Measurements from ENCODE around the gene NTM.

Gene NTM

DNA sequence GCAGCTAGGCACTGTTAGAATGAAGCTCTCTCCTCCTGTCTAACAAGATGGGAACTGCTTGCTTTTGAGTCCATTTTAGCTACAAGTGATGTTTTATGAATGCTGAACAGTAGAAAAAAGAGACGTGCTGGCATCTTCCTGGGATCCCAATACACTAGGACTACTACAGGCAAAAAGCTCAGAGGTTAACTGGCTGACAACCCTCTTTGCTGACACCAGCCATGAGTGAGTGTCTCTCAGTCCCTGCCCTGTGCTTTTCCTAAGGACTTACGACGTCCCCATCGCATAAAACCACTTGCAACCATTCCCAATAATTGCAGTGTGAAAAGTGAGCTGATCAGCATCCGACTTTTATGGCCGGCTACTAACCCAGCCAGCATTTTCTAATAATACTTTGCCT is 213.5 kb downstream of the NTM start:
- Histone ChIP-seq H3K36me3 (replicated peaks in 1 of 2; ENCODE audit: control insufficient read depth in 2 of 2, insufficient read depth in 2 of 2, low read length in 2 of 2) (no peaks in the 10 kb centered on the region), H4K8ac (ENCODE audit: low read depth, low read length) (no peak overlapping the region), H4K91ac (ENCODE audit: low read depth, low read length, poor library complexity) (no peak overlapping the region), H2AFZ (ENCODE audit: low read length) (no peak overlapping the region), H2BK120ac (ENCODE audit: low read depth, low read length) (no peak overlapping the region), H3K4ac (ENCODE audit: low read length) (no peak overlapping the region), H3K9me3 (replicated peaks in 1 of 2; ENCODE audit: control insufficient read depth in 2 of 2, insufficient read depth in 1 of 2, low read depth in 1 of 2, low read length in 2 of 2) (no peaks in the 10 kb centered on the region), H2BK15ac (ENCODE audit: low read length) (no peak overlapping the region), H3K4me2 (ENCODE audit: insufficient read depth, low read length, poor library complexity, severe bottlenecking) (no peak overlapping the region), H3K18ac (ENCODE audit: low read length) (no peak overlapping the region), H3K79me1 (ENCODE audit: low read depth, low read length) (no peaks in the 10 kb centered on the region), H3K23ac (ENCODE audit: low read depth, low read length, poor library complexity) (no peak overlapping the region), H3K9ac (ENCODE audit: low read depth, low read length, poor library complexity) (no peak overlapping the region), H2AK5ac (ENCODE audit: low read depth, low read length) (no peak overlapping the region), H3K27ac (replicated peaks; ENCODE audit: low read length) (no peak overlapping the region), H3K4me3 (ENCODE audit: low read length in 2 of 2) (no peak overlapping the region), H2BK12ac (ENCODE audit: low read length) (no peak overlapping the region), H3K4me1 (ENCODE audit: control insufficient read depth in 2 of 2, insufficient read depth in 1 of 2, low read depth in 1 of 2, low read length in 2 of 2) (peaks cover 0 to 2% of the 10 kb centered on the region in 2 donors), H3K27me3 (ENCODE audit: control insufficient read depth in 3 of 3, insufficient read depth in 3 of 3, low read depth in 1 of 3, low read length in 3 of 3) (no peaks in the 10 kb centered on the region), H3K14ac (ENCODE audit: low read length) (no peak overlapping the region), H2BK5ac (ENCODE audit: low read length) (no peak overlapping the region)
- no CpG with 5 or more reads among the region's 6 CpGs for WGBS, 2 donors (ENCODE audit: extremely low coverage in 2 of 2, insufficient read length in 2 of 2, insufficient replicate concordance in 1 of 2)
- no peak for DNase-seq (ENCODE audit: low spot score)

DNA sequence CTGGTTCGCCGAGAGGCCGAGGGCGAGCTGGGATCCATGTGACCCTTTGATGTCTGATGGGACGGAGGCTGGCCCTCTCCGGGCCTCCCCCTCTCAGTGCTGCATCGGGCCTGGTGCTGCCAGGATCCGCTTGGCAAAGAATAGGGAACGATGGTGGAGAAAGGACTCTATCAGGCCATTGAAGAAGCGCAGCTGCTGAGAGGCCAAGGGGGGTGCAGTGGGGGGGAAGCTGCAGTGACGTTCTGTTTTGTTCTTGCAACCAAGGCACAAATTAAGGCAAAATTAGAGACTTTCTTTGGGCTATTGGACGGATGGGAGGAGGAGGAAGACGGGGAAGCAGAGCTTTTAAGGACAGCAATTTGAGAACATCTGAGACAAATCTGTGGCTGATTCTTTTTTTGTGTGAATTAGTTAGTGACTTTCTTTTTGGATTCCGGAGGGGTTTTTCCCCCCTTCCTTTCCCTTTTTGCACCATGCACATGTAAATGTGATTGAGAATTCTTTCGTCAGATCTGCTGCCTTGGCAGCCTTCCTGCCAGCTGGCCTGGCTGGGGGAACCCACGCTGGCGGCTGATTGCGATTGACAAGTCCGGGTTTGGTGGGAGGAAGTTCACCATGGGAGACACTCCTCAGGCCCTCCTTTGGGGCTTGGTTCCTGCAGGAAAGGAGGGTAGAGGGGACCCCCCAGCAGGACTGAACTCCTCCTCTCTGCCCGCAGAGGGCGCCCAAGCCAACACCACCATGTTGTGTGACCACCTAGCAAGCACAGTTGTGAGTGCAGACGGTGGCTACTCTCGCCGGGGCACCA is 214.6 kb downstream of the NTM start:
- Histone ChIP-seq H3K4me1 (ENCODE audit: control insufficient read depth in 2 of 2, insufficient read depth in 1 of 2, low read depth in 1 of 2, low read length in 2 of 2) (peaks cover 0 to 2% of the 10 kb centered on the region in 2 donors), H3K23ac (ENCODE audit: low read depth, low read length, poor library complexity) (no peak overlapping the region), H2BK15ac (ENCODE audit: low read length) (no peak overlapping the region), H3K27me3 (ENCODE audit: control insufficient read depth in 3 of 3, insufficient read depth in 3 of 3, low read depth in 1 of 3, low read length in 3 of 3) (no peaks in the 10 kb centered on the region), H3K14ac (ENCODE audit: low read length) (no peak overlapping the region), H3K4ac (ENCODE audit: low read length) (no peak overlapping the region), H3K36me3 (replicated peaks in 1 of 2; ENCODE audit: control insufficient read depth in 2 of 2, insufficient read depth in 2 of 2, low read length in 2 of 2) (no peaks in the 10 kb centered on the region), H4K91ac (ENCODE audit: low read depth, low read length, poor library complexity) (no peak overlapping the region), H3K9ac (ENCODE audit: low read depth, low read length, poor library complexity) (no peak overlapping the region), H3K9me3 (replicated peaks in 1 of 2; ENCODE audit: control insufficient read depth in 2 of 2, insufficient read depth in 1 of 2, low read depth in 1 of 2, low read length in 2 of 2) (no peaks in the 10 kb centered on the region), H2BK12ac (ENCODE audit: low read length) (no peak overlapping the region), H3K18ac (ENCODE audit: low read length) (no peak overlapping the region), H3K4me3 (ENCODE audit: low read length in 2 of 2) (no peak overlapping the region), H3K27ac (replicated peaks; ENCODE audit: low read length) (no peak overlapping the region), H3K4me2 (ENCODE audit: insufficient read depth, low read length, poor library complexity, severe bottlenecking) (no peak overlapping the region), H2AFZ (ENCODE audit: low read length) (no peak overlapping the region), H2BK120ac (ENCODE audit: low read depth, low read length) (no peak overlapping the region), H3K79me1 (ENCODE audit: low read depth, low read length) (no peaks in the 10 kb centered on the region), H2AK5ac (ENCODE audit: low read depth, low read length) (no peak overlapping the region), H4K8ac (ENCODE audit: low read depth, low read length) (no peak overlapping the region), H2BK5ac (ENCODE audit: low read length) (no peak overlapping the region)
- no peak for DNase-seq (ENCODE audit: low spot score)
- WGBS, 2 donors (ENCODE audit: extremely low coverage in 2 of 2, insufficient read length in 2 of 2, insufficient replicate concordance in 1 of 2) = no CpG with 5 or more reads among the region's 24 CpGs

DNA sequence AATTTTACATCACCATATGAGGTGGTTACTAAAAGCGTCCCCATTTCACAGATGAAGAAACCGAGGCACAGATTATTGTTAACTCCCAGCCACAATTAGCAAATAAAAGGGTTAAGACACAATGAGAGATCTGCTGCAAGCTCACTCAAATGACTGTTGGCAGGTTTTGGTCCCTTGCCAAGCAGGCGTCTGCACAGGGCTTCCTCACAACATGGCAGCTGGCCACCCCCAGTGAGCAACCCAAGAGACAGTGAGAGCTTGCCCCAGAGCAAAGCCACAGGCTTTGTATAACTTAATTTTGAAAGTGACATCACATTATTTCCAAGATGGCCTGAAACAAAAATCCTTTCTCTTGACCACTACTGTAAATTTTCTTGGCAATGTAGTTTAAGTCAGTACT is 217.6 kb downstream of the NTM start:
- H3K27ac ChIP-seq (replicated peaks; ENCODE audit: low read length) = no peak overlapping the region
- peaks cover 0 to 15% of the 10 kb centered on the region in 2 donors for H3K4me1 ChIP-seq (ENCODE audit: control insufficient read depth in 2 of 2, insufficient read depth in 1 of 2, low read depth in 1 of 2, low read length in 2 of 2)
- no peak overlapping the region for H2AK5ac ChIP-seq (ENCODE audit: low read depth, low read length)
- no peaks in the 10 kb centered on the region for H3K27me3 ChIP-seq (ENCODE audit: control insufficient read depth in 3 of 3, insufficient read depth in 3 of 3, low read depth in 1 of 3, low read length in 3 of 3)
- no CpG with 5 or more reads among the region's 3 CpGs for WGBS, 2 donors (ENCODE audit: extremely low coverage in 2 of 2, insufficient read length in 2 of 2, insufficient replicate concordance in 1 of 2)
- H4K8ac ChIP-seq (ENCODE audit: low read depth, low read length) = no peak overlapping the region
- no peak overlapping the region for H3K4ac ChIP-seq (ENCODE audit: low read length)
- no peak overlapping the region for H2BK120ac ChIP-seq (ENCODE audit: low read depth, low read length)
- H3K9me3 ChIP-seq (replicated peaks in 1 of 2; ENCODE audit: control insufficient read depth in 2 of 2, insufficient read depth in 1 of 2, low read depth in 1 of 2, low read length in 2 of 2) = no peaks in the 10 kb centered on the region
- no peak overlapping the region for H2BK5ac ChIP-seq (ENCODE audit: low read length)
- no peaks in the 10 kb centered on the region for H3K36me3 ChIP-seq (replicated peaks in 1 of 2; ENCODE audit: control insufficient read depth in 2 of 2, insufficient read depth in 2 of 2, low read length in 2 of 2)
- H3K23ac ChIP-seq (ENCODE audit: low read depth, low read length, poor library complexity) = no peak overlapping the region
- no peak overlapping the region for H2BK15ac ChIP-seq (ENCODE audit: low read length)
- no peak overlapping the region for H4K91ac ChIP-seq (ENCODE audit: low read depth, low read length, poor library complexity)
- DNase-seq (ENCODE audit: low spot score) = no peak
- no peak overlapping the region for H3K14ac ChIP-seq (ENCODE audit: low read length)
- H3K4me3 ChIP-seq (ENCODE audit: low read length in 2 of 2) = no peak overlapping the region
- no peaks in the 10 kb centered on the region for H3K79me1 ChIP-seq (ENCODE audit: low read depth, low read length)
- no peak overlapping the region for H3K4me2 ChIP-seq (ENCODE audit: insufficient read depth, low read length, poor library complexity, severe bottlenecking)
- H3K9ac ChIP-seq (ENCODE audit: low read depth, low read length, poor library complexity) = no peak overlapping the region
- no peak overlapping the region for H2BK12ac ChIP-seq (ENCODE audit: low read length)
- H2AFZ ChIP-seq (ENCODE audit: low read length) = no peak overlapping the region
- no peak overlapping the region for H3K18ac ChIP-seq (ENCODE audit: low read length)

DNA sequence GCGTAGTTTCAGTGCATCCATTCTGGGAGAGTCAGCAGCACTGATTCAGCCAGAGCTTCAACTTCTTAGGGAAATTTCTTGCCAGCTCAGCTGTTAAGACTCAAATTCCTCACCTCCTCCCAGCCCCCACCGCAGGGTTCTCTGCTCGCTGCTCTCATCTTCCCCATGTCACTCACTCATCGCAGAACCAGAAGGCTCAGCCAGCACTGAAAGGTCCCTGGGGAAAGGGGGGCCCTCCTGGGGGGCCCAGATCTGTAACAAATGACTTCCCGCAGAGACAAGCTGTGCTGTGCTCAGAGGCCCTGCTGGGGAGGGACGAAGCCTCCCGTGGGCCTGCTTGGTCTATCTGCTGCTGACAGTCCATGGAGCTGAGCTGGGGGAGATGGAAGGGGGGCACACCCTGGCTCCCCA is 220.6 kb downstream of the NTM start:
- Histone ChIP-seq H3K4me3 (ENCODE audit: low read length in 2 of 2) (no peak overlapping the region), H3K9me3 (replicated peaks in 1 of 2; ENCODE audit: control insufficient read depth in 2 of 2, insufficient read depth in 1 of 2, low read depth in 1 of 2, low read length in 2 of 2) (no peaks in the 10 kb centered on the region), H3K14ac (ENCODE audit: low read length) (peak overlapping the region; percentile 64), H2BK120ac (ENCODE audit: low read depth, low read length) (no peak overlapping the region), H3K27me3 (ENCODE audit: control insufficient read depth in 3 of 3, insufficient read depth in 3 of 3, low read depth in 1 of 3, low read length in 3 of 3) (no peaks in the 10 kb centered on the region), H2BK15ac (ENCODE audit: low read length) (peak overlapping the region; percentile 65), H3K18ac (ENCODE audit: low read length) (peak overlapping the region; percentile 76), H4K91ac (ENCODE audit: low read depth, low read length, poor library complexity) (no peak overlapping the region), H3K4me1 (ENCODE audit: control insufficient read depth in 2 of 2, insufficient read depth in 1 of 2, low read depth in 1 of 2, low read length in 2 of 2) (peaks cover 0 to 22% of the 10 kb centered on the region in 2 donors), H3K9ac (ENCODE audit: low read depth, low read length, poor library complexity) (no peak overlapping the region), H3K4ac (ENCODE audit: low read length) (no peak overlapping the region), H2BK5ac (ENCODE audit: low read length) (no peak overlapping the region), H2AFZ (ENCODE audit: low read length) (no peak overlapping the region), H3K23ac (ENCODE audit: low read depth, low read length, poor library complexity) (no peak overlapping the region), H2BK12ac (ENCODE audit: low read length) (peak overlapping the region; percentile 42), H2AK5ac (ENCODE audit: low read depth, low read length) (peak overlapping the region; percentile 11), H3K27ac (replicated peaks; ENCODE audit: low read length) (no peak overlapping the region), H3K4me2 (ENCODE audit: insufficient read depth, low read length, poor library complexity, severe bottlenecking) (no peak overlapping the region), H4K8ac (ENCODE audit: low read depth, low read length) (no peak overlapping the region), H3K79me1 (ENCODE audit: low read depth, low read length) (no peaks in the 10 kb centered on the region), H3K36me3 (replicated peaks in 1 of 2; ENCODE audit: control insufficient read depth in 2 of 2, insufficient read depth in 2 of 2, low read length in 2 of 2) (no peaks in the 10 kb centered on the region)
- no CpG with 5 or more reads among the region's 7 CpGs for WGBS, 2 donors (ENCODE audit: extremely low coverage in 2 of 2, insufficient read length in 2 of 2, insufficient replicate concordance in 1 of 2)
- no peak for DNase-seq (ENCODE audit: low spot score)

Measured in neuronal stem cell (in vitro differentiated cells).